GM18498 (cell line): ENCODE data around the gene PEAK3.

Source experiments
- ATAC-seq: cut with Tn5 transposase; IDR thresholded peaks from one replicate; pipeline ENCODE4 v1.9.1; 2021; ENCODE audit warnings: mild to moderate bottlenecking, moderate library complexity; ENCODE audit not compliant: unreplicated experiment

The PEAK3 gene

DNA sequence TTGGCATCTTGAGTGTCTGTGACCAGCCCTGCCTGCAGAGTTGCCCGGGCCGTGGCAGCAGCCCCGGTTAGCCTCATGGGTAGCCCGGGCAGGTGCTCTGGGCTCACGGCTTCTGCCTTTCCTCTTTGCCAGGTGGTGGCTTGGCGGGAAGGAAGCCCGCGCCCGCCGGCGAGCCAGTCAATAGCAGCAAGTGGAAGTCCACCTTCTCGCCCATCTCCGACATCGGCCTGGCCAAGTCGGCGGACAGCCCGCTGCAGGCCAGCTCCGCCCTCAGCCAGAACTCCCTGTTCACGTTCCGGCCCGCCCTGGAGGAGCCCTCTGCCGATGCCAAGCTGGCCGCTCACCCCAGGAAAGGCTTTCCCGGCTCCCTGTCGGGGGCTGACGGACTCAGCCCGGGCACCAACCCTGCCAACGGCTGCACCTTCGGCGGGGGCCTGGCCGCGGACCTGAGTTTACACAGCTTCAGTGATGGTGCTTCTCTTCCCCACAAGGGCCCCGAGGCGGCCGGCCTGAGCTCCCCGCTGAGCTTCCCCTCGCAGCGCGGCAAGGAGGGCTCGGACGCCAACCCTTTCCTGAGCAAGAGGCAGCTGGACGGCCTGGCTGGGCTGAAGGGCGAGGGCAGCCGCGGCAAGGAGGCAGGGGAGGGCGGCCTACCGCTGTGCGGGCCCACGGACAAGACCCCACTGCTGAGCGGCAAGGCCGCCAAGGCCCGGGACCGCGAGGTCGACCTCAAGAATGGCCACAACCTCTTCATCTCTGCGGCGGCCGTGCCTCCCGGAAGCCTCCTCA lies 55.7 kb downstream of the PEAK3 start:
- no peak for ATAC-seq

DNA sequence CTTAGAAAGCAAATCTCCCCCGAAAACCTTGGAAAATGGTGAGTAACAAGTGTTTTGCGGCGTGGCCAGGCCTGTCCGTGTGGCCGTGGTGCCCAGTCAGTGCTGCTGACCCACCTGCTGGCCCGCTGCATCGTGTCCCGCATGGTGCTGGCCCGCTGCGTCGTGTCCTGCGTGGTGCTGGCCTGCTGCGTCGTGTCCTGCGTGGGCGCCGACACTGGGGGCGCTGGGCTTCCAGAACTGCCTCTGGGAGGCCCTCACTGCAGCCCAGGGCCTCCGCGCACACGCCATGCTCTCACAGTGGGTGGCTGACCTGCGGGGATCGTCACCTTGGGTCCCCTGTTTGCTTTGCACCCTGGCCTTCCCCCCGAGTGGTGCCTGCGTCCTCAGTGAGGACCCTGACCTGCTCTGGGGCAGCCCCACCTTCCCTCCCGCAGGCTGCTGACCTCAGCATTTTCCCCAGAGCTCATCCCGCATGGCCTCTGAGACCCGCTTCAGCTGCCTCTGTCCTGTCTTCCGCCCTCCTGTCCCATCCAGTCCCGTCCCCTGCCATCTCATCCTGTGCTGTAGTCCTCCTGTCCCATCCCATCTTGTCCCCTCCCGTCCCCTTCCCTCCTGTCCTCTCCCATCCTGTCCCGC lies 56.4 kb downstream of the PEAK3 start:
- no peak for ATAC-seq

DNA sequence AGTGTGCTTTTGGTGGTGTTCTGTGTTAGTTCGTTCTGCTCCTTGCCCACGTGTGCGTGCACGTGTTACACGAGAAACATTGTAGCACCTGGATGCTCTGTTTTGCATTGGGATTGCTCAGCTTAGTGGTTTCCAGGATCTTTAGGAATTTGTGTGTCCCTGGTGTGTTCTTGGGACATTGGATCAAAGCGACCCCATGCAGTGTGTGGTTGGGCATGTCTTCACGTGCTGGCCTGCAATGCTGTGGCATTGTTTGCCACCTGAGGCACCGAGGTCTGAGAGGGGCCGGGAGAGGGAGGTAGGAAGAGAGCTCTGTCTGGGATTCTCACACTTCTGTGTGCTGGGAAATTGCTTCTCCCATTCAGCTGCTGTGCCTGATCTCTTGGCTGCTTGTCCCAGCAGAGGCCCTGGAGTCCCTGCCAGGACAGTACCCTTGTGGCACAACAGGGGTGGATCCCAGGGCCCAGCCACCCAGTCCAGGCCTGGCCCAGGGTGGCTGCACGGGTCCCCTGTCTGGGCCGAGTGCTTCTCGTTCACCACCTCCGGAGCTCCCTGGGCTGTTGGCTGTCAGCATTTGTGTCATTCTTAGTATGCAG lies 57.1 kb downstream of the PEAK3 start:
- no peak for ATAC-seq
